IMR-90 (cell line): ENCODE measurements around the gene SH2D7. TPM values are rescaled to one million over a fixed set of nuclear protein-coding genes. Genes with fewer than 3 reads are reported as not detected.

Source experiments
- ATAC-seq: fragments of 200-7000 bp; cut with Tn5 transposase; 2 replicates; pipeline ENCODE4 v1.9.1; 2020; ENCODE audit warnings: low read depth, mild to moderate bottlenecking, moderate library complexity
- BruUV-seq: library from RNA; stranded (reverse); fragments of 400-500 nt; replicated peaks from 2 replicates; lab custom pipeline; 2021; lab: Mats Ljungman, UMichigan
- CTCF ChIA-PET: fragments of 300-600 bp; formaldehyde crosslinking; extraction: SDS; loops from one replicate; lab custom pipeline; 2021; ENCODE audit warnings: antibody characterized with exemption; lab: Yijun Ruan, JAX
- POLR2A ChIA-PET: fragments of 300-600 bp; sonication (Branson Sonifier 250); formaldehyde crosslinking; loops from one replicate; lab custom pipeline; 2022; ENCODE audit warnings: antibody characterized with exemption; ENCODE audit not compliant: unreplicated experiment; lab: Charles Lee
- DNase-seq: peaks from one replicate; pipeline ENCODE4 v3.0.0; 2013
- H2AFZ ChIP-seq: replicated peaks from 2 replicates; pipeline ENCODE3; 2013; ENCODE audit warnings: low read length, mild to moderate bottlenecking; ENCODE audit not compliant: poor library complexity
- H2AK5ac ChIP-seq: 2 replicates; pipeline ENCODE4 v1.6.1; 2013; ENCODE audit warnings: low read depth, low read length, inconsistent platforms
- H2AK9ac ChIP-seq: replicated peaks from 2 replicates; pipeline ENCODE3; 2013; ENCODE audit warnings: mild to moderate bottlenecking, low read depth, low read length, moderate library complexity; ENCODE audit not compliant: poor library complexity
- H2BK120ac ChIP-seq: 2 replicates; pipeline ENCODE4 v1.6.1; 2013; ENCODE audit warnings: low read depth, low read length, inconsistent platforms
- H2BK15ac ChIP-seq: 3 replicates; pipeline ENCODE4 v1.6.1; 2013; ENCODE audit warnings: low read depth, low read length, inconsistent platforms
- H2BK20ac ChIP-seq: 2 replicates; pipeline ENCODE4 v1.6.1; 2013; ENCODE audit warnings: low read depth, mild to moderate bottlenecking, inconsistent platforms, low read length, moderate library complexity
- H2BK5ac ChIP-seq: 2 replicates; pipeline ENCODE4 v1.6.1; 2013; ENCODE audit warnings: mild to moderate bottlenecking, low read depth, low read length, inconsistent platforms; ENCODE audit not compliant: poor library complexity, severe bottlenecking
- H3K14ac ChIP-seq: replicated peaks from 2 replicates; pipeline ENCODE4 v1.6.1; 2013; ENCODE audit warnings: low read depth, low read length, inconsistent platforms
- H3K18ac ChIP-seq: 2 replicates; pipeline ENCODE4 v1.6.1; 2013; ENCODE audit warnings: low read depth, low read length, control low read depth
- H3K23ac ChIP-seq: 2 replicates; pipeline ENCODE4 v1.6.1; 2013; ENCODE audit warnings: low read depth, low read length, inconsistent platforms
- H3K27ac ChIP-seq: 2 replicates; pipeline ENCODE4 v1.5.1; 2013; ENCODE audit warnings: mild to moderate bottlenecking, control low read depth, low read length; ENCODE audit not compliant: insufficient read depth
- H3K27me3 ChIP-seq: 2 replicates; pipeline ENCODE4 v1.6.1; 2013; ENCODE audit warnings: low read length; ENCODE audit not compliant: control insufficient read depth, insufficient read depth
- H3K36me3 ChIP-seq: 2 replicates; pipeline ENCODE4 v1.6.1; 2013; ENCODE audit warnings: low read length, mixed read lengths; ENCODE audit not compliant: control insufficient read depth, insufficient read depth
- H3K4ac ChIP-seq: 2 replicates; pipeline ENCODE4 v1.6.1; 2013; ENCODE audit warnings: low read depth, low read length, inconsistent platforms
- H3K4me1 ChIP-seq: 2 replicates; pipeline ENCODE4 v1.6.1; 2013; ENCODE audit warnings: low read length, mixed read lengths; ENCODE audit not compliant: control insufficient read depth, insufficient read depth
- H3K4me2 ChIP-seq: 2 replicates; pipeline ENCODE4 v1.6.1; 2013; ENCODE audit warnings: low read depth, mild to moderate bottlenecking, control low read depth, low read length, moderate library complexity
- H3K4me3 ChIP-seq: 2 replicates; pipeline ENCODE4 v1.5.1; 2013; ENCODE audit warnings: low read depth, mild to moderate bottlenecking, control low read depth, low read length, moderate library complexity; ENCODE audit not compliant: insufficient read depth
- H3K56ac ChIP-seq: 2 replicates; pipeline ENCODE4 v1.6.1; 2013; ENCODE audit warnings: low read length, inconsistent platforms; ENCODE audit not compliant: insufficient read depth; ENCODE audit errors: extremely low read depth
- H3K79me1 ChIP-seq, 2 experiments: 2 replicates each; pipeline ENCODE4 v1.6.1; 2013; ENCODE audit warnings: low read length in 2 of 2, inconsistent platforms in 1 of 2, low read depth in 1 of 2
- H3K9ac ChIP-seq: 2 replicates; pipeline ENCODE4 v1.6.1; 2013; ENCODE audit warnings: low read depth, low read length, control low read depth
- H3K9me1 ChIP-seq: 2 replicates; pipeline ENCODE4 v1.6.1; 2013; ENCODE audit warnings: low read length, inconsistent platforms; ENCODE audit not compliant: insufficient read depth
- H3K9me3 ChIP-seq: 2 replicates; pipeline ENCODE4 v1.6.1; 2013; ENCODE audit warnings: low read length; ENCODE audit not compliant: control insufficient read depth, insufficient read depth
- H4K20me1 ChIP-seq: 2 replicates; pipeline ENCODE4 v1.6.1; 2013; ENCODE audit warnings: low read length, inconsistent platforms; ENCODE audit not compliant: insufficient read depth
- H4K5ac ChIP-seq: 2 replicates; pipeline ENCODE4 v1.6.1; 2013; ENCODE audit warnings: mild to moderate bottlenecking, low read depth, low read length, control low read depth
- H4K8ac ChIP-seq, 2 experiments: 2 replicates each; pipeline ENCODE4 v1.6.1; 2013; ENCODE audit warnings: low read depth in 2 of 2, low read length in 2 of 2, control low read depth in 1 of 2, inconsistent platforms in 1 of 2
- H4K91ac ChIP-seq: 2 replicates; pipeline ENCODE4 v1.6.1; 2013; ENCODE audit warnings: low read depth, low read length, inconsistent platforms; ENCODE audit not compliant: insufficient read depth
- BHLHE40 ChIP-seq: fragments of 150-350 bp; IDR thresholded peaks from 2 replicates; pipeline ENCODE4 v1.6.1; 2016; ENCODE audit warnings: mild to moderate bottlenecking, low read depth, low read length
- CEBPB ChIP-seq: IDR thresholded peaks from 2 replicates; pipeline ENCODE4 v1.6.1; 2012; ENCODE audit warnings: low read depth, low read length, improper control_type of control experiment
- CHD1 ChIP-seq: IDR thresholded peaks from 2 replicates; pipeline ENCODE4 v1.6.1; 2012; ENCODE audit warnings: low read depth, low read length, improper control_type of control experiment
- FOS ChIP-seq: fragments of 150-350 bp; IDR thresholded peaks from 2 replicates; pipeline ENCODE4 v1.6.1; 2016; ENCODE audit warnings: low read depth, low read length
- MAFK ChIP-seq: IDR thresholded peaks from 2 replicates; pipeline ENCODE4 v1.6.1; 2012; ENCODE audit warnings: low read depth, low read length, improper control_type of control experiment
- MAZ ChIP-seq: IDR thresholded peaks from 2 replicates; pipeline ENCODE4 v1.6.1; 2012; ENCODE audit warnings: low read depth, mild to moderate bottlenecking, low read length, improper control_type of control experiment, moderate library complexity, borderline replicate concordance
- MXI1 ChIP-seq: IDR thresholded peaks from 2 replicates; pipeline ENCODE4 v1.6.1; 2012; ENCODE audit warnings: low read depth, mild to moderate bottlenecking, low read length, moderate library complexity, borderline replicate concordance
- NFE2L2 ChIP-seq: fragments of 150-350 bp; IDR thresholded peaks from 2 replicates; pipeline ENCODE4 v1.6.1; 2016; ENCODE audit warnings: low read depth, mild to moderate bottlenecking, low read length
- POLR2A ChIP-seq: IDR thresholded peaks from 2 replicates; pipeline ENCODE4 v1.6.1; 2012; ENCODE audit warnings: mild to moderate bottlenecking, low read depth, low read length
- RAD21 ChIP-seq: IDR thresholded peaks from 2 replicates; pipeline ENCODE4 v1.6.1; 2012; ENCODE audit warnings: low read length, improper control_type of control experiment
- RCOR1 ChIP-seq: IDR thresholded peaks from 2 replicates; pipeline ENCODE4 v1.6.1; 2012; ENCODE audit warnings: mild to moderate bottlenecking, low read length, improper control_type of control experiment; ENCODE audit not compliant: insufficient replicate concordance
- RFX5 ChIP-seq: IDR thresholded peaks from 2 replicates; pipeline ENCODE4 v1.8.0; 2012; ENCODE audit warnings: low read depth, mild to moderate bottlenecking, low read length, moderate library complexity
- SMC3 ChIP-seq: fragments of 150-350 bp; IDR thresholded peaks from 2 replicates; pipeline ENCODE4 v1.6.1; 2016; ENCODE audit warnings: low read depth, mild to moderate bottlenecking, antibody characterized with exemption, low read length, moderate library complexity
- WGBS, 2 experiments: methylation state at CpG; one replicate each; pipeline versions ENCODE4 v1.1.5 to v1.1.7; 2013; ENCODE audit warnings: missing lambda C conversion rate in 2 of 2; ENCODE audit not compliant: insufficient read length in 1 of 2; ENCODE audit errors: extremely low coverage in 2 of 2; 5-methylcytosine and 5-hydroxymethylcytosine counted together
- dilution Hi-C: fragments of 300-500 bp; cut with HindIII; formaldehyde crosslinking; loops from one replicate; pipeline ENCODE4 v1.14.3; 2018; ENCODE audit warnings: low sequenced_read_pairs; ENCODE audit not compliant: unreplicated experiment
- in situ Hi-C: fragments of 300-500 bp; cut with MboI; formaldehyde crosslinking; loops from 3 replicates; pipeline ENCODE4 v1.14.3; 2019; ENCODE audit warnings: low sequenced_read_pairs, inconsistent platforms, mixed read lengths
- intact Hi-C: fragments of 100-400 bp; cut with micrococcal nuclease; formaldehyde crosslinking; loops from 2 replicates; pipeline ENCODE4 v1.10.0; 2022
- polyA plus RNA-seq, 3 experiments: library from polyadenylated mRNA; depleted of rRNA; stranded (reverse); fragments of >200 nt; gene quantifications; 2 replicates each; pipeline ENCODE4 v1.2.3, GENCODE V29; 2012; ENCODE audit warnings: low replicate concordance in 1 of 3
- total RNA-seq: library from RNA; depleted of rRNA; stranded (reverse); fragments of >200 nt; gene quantifications from 2 replicates; pipeline ENCODE4 v1.2.3, GENCODE V29; 2012
- TF ChIP-seq, protein P1 (sequence below): fragments of 150-350 bp; IDR thresholded peaks from 2 replicates; pipeline ENCODE4 v1.6.1; 2016; ENCODE audit warnings: low read depth, mild to moderate bottlenecking, low read length, moderate library complexity, borderline replicate concordance
- TF ChIP-seq, protein P2 (sequence below): conservative IDR thresholded peaks from 2 replicates; pipeline ENCODE4 v1.5.1; 2012; ENCODE audit warnings: mild to moderate bottlenecking, low read depth, low read length, improper control_type of control experiment
- TF ChIP-seq, protein P3 (sequence below): fragments of 150-350 bp; IDR thresholded peaks from 2 replicates; pipeline ENCODE4 v1.6.1; 2017; ENCODE audit warnings: mild to moderate bottlenecking, antibody characterized with exemption, low read length, low read depth

The SH2D7 gene
- total and polyA plus RNA-seq, 2 of the 4 experiments (the other 2 are of a cell fraction) = not detected

DNA sequence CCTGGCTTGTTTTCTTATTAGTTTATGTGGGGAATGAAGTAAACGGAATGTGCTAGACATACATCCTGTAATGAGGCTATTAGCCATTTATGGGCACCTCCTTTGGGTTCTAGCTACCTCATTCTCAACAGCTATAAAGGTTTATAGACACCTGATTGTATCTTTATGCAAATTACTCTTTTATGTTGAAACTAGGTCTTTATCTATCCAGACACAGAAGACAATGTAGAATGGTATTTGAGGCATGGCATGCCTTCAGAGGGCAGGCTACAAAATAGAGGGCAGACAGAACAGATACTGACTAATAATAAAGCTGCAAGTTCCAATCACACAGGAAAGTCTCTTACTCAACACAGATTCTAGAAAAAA is 41.9 kb upstream of the SH2D7 start:
- no peak for DNase-seq
- CTCF ChIA-PET = interaction anchor here (0.9 to 1.2 kb wide), 3 partner anchors 11 to 32 kb away, joined by 3 read pairs; no protein-coding TSS in a partner anchor
- intact Hi-C loops = loop anchor here (2.0 kb wide), 1 partner anchor 14 kb away; no protein-coding TSS in a partner anchor

More for the DNA sequence above, 41.9 kb upstream of the SH2D7 start:
- Histone ChIP-seq H2AK9ac (no peak overlapping the region), H2AK5ac (no peak overlapping the region), H2BK5ac (peak overlapping the region; percentile 61), H2BK20ac (peak overlapping the region; percentile 21), H3K18ac (no peak overlapping the region; the same call in 1 of the 2 replicates), H3K36me3 (peaks cover 13% of the 10 kb centered on the region), H2BK15ac (no peak overlapping the region), H3K27ac (no peak overlapping the region), H3K4ac (peak overlapping the region; percentile 8; the same call in 1 of the 2 replicates), H3K56ac (no peak overlapping the region), H3K9me1 (peaks cover 33% of the 10 kb centered on the region), H3K9ac (no peak overlapping the region), H3K4me3 (no peak overlapping the region), H3K4me1 (peaks cover 33% of the 10 kb centered on the region), H3K4me2 (peak overlapping the region; percentile 1; the same call in 1 of the 2 replicates), H3K23ac (peak overlapping the region; percentile 4; the same call in 1 of the 2 replicates), H4K8ac (peak overlapping the region; percentile 16 to 20; a peak in 1 of 4 replicates), H3K27me3 (no peaks in the 10 kb centered on the region), H2AFZ (no peak overlapping the region), H4K5ac (no peak overlapping the region), H4K91ac (no peak overlapping the region), H4K20me1 (peaks cover 38% of the 10 kb centered on the region), H3K79me1 (peaks cover 35 to 88% of the 10 kb centered on the region in 2 experiments), H2BK120ac (peak overlapping the region; percentile 40; the same call in 1 of the 2 replicates), H3K14ac (no peak overlapping the region), H3K9me3 (no peaks in the 10 kb centered on the region)
- in situ Hi-C loops = no loop called here
- BruUV-seq = no TSS peak
- no peak for ATAC-seq
- dilution Hi-C loops = no loop called here
- no peak for TF ChIP-seq MXI1
- no peak for TF ChIP-seq SMC3
- TF ChIP-seq, protein P1, sequence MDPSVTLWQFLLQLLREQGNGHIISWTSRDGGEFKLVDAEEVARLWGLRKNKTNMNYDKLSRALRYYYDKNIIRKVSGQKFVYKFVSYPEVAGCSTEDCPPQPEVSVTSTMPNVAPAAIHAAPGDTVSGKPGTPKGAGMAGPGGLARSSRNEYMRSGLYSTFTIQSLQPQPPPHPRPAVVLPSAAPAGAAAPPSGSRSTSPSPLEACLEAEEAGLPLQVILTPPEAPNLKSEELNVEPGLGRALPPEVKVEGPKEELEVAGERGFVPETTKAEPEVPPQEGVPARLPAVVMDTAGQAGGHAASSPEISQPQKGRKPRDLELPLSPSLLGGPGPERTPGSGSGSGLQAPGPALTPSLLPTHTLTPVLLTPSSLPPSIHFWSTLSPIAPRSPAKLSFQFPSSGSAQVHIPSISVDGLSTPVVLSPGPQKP = no peak
- TF ChIP-seq, protein P2, sequence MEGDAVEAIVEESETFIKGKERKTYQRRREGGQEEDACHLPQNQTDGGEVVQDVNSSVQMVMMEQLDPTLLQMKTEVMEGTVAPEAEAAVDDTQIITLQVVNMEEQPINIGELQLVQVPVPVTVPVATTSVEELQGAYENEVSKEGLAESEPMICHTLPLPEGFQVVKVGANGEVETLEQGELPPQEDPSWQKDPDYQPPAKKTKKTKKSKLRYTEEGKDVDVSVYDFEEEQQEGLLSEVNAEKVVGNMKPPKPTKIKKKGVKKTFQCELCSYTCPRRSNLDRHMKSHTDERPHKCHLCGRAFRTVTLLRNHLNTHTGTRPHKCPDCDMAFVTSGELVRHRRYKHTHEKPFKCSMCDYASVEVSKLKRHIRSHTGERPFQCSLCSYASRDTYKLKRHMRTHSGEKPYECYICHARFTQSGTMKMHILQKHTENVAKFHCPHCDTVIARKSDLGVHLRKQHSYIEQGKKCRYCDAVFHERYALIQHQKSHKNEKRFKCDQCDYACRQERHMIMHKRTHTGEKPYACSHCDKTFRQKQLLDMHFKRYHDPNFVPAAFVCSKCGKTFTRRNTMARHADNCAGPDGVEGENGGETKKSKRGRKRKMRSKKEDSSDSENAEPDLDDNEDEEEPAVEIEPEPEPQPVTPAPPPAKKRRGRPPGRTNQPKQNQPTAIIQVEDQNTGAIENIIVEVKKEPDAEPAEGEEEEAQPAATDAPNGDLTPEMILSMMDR = no peak
- no peak for TF ChIP-seq MAFK
- TF ChIP-seq CEBPB = no peak
- TF ChIP-seq MAZ = no peak
- no peak for TF ChIP-seq NFE2L2
- no peak for TF ChIP-seq BHLHE40
- no peak for TF ChIP-seq RAD21
- no peak for TF ChIP-seq RFX5
- TF ChIP-seq, protein P3, sequence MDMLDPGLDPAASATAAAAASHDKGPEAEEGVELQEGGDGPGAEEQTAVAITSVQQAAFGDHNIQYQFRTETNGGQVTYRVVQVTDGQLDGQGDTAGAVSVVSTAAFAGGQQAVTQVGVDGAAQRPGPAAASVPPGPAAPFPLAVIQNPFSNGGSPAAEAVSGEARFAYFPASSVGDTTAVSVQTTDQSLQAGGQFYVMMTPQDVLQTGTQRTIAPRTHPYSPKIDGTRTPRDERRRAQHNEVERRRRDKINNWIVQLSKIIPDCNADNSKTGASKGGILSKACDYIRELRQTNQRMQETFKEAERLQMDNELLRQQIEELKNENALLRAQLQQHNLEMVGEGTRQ = no peak
- no peak for TF ChIP-seq CHD1
- TF ChIP-seq FOS = no peak
- TF ChIP-seq POLR2A = no peak
- TF ChIP-seq RCOR1 = no peak
- WGBS, 2 experiments = no CpG with 5 or more reads among the region's 1 CpG
- POLR2A ChIA-PET = no interaction called here
